HepG2 (cell line): ENCODE data around the gene ZMYND10. TPM values are rescaled to one million over a fixed set of nuclear protein-coding genes. Genes with fewer than 3 reads are reported as not detected.

Experiments
- DR1 ChIP-seq: sonication (generic); formaldehyde crosslinking; IDR thresholded peaks from 2 replicates; pipeline ENCODE4 v1.8.0; 2021; ENCODE audit warnings: mild to moderate bottlenecking, missing genetic modification reagents, inconsistent platforms
- ELF3 ChIP-seq: IDR thresholded peaks from 2 replicates; pipeline ENCODE4 v1.6.1; 2016; ENCODE audit warnings: missing genetic modification reagents, missing compliant biosample characterization
- HDAC1 ChIP-seq: sonication (generic); formaldehyde crosslinking; IDR thresholded peaks from 2 replicates; pipeline ENCODE4 v1.5.1; 2020; ENCODE audit warnings: mild to moderate bottlenecking, missing genetic modification reagents
- HNRNPLL ChIP-seq: fragments of 200-400 bp; formaldehyde crosslinking; IDR thresholded peaks from 2 replicates; pipeline ENCODE4 v1.6.1; 2017; ENCODE audit warnings: mild to moderate bottlenecking, low read depth, low read length; ENCODE audit not compliant: poor library complexity, severe bottlenecking
- KDM5B ChIP-seq: sonication (generic); formaldehyde crosslinking; IDR thresholded peaks from 2 replicates; pipeline ENCODE4 v1.4.0; 2020; ENCODE audit warnings: missing genetic modification reagents, mild to moderate bottlenecking, borderline replicate concordance
- KDM6A ChIP-seq: IDR thresholded peaks from 2 replicates; pipeline ENCODE4 v1.6.1; 2016; ENCODE audit warnings: low read depth
- NKX3-1 ChIP-seq: sonication (generic); formaldehyde crosslinking; IDR thresholded peaks from 2 replicates; pipeline ENCODE4 v1.5.0; 2020; ENCODE audit warnings: missing genetic modification reagents
- NPAS2 ChIP-seq: sonication (generic); formaldehyde crosslinking; IDR thresholded peaks from 2 replicates; pipeline ENCODE4 v1.8.0; 2022; ENCODE audit warnings: mild to moderate bottlenecking, missing genetic modification reagents, borderline replicate concordance
- SMARCE1 ChIP-seq: fragments of 450-650 bp; IDR thresholded peaks from 2 replicates; pipeline ENCODE4 v1.6.1; 2017; ENCODE audit warnings: borderline replicate concordance
- SRSF4 ChIP-seq: fragments of 200-400 bp; formaldehyde crosslinking; IDR thresholded peaks from one replicate; pipeline ENCODE4 v1.6.1; 2018; ENCODE audit warnings: mild to moderate bottlenecking, low read depth, low read length, moderate library complexity; ENCODE audit not compliant: poor library complexity, severe bottlenecking
- SRY ChIP-seq: sonication (generic); formaldehyde crosslinking; IDR thresholded peaks from 2 replicates; pipeline ENCODE4 v1.8.0; 2022; ENCODE audit warnings: mild to moderate bottlenecking, missing genetic modification reagents
- ZNF329 ChIP-seq: sonication (generic); formaldehyde crosslinking; IDR thresholded peaks from 2 replicates; pipeline ENCODE4 v1.9.0; 2021; ENCODE audit warnings: low read depth, mild to moderate bottlenecking, missing genetic modification reagents
- ZNF468 ChIP-seq: sonication (generic); formaldehyde crosslinking; IDR thresholded peaks from 2 replicates; pipeline ENCODE4 v1.8.0; 2022; ENCODE audit warnings: mild to moderate bottlenecking, moderate library complexity, missing genetic modification reagents
- ZNF747 ChIP-seq: sonication (generic); formaldehyde crosslinking; IDR thresholded peaks from 2 replicates; pipeline ENCODE4 v1.8.1; 2023; ENCODE audit warnings: missing genetic modification reagents, mild to moderate bottlenecking, borderline replicate concordance
- ZNF766 ChIP-seq: sonication (generic); formaldehyde crosslinking; IDR thresholded peaks from 2 replicates; pipeline ENCODE4 v1.5.0; 2020; ENCODE audit warnings: missing genetic modification reagents, borderline replicate concordance
- polyA plus RNA-seq, 8 experiments: library from polyadenylated mRNA; depleted of rRNA in 3 of 8; stranded (reverse) in 7 of 8; unstranded in 1 of 8; fragments of >200 nt; fragmentation: Illumina TruSeq in 4 of 8; extraction: Trizol in 4 of 8; gene quantifications; 2 replicates each; pipeline versions ENCODE4 v1.2.1 to v1.2.3, GENCODE V29; 2011 to 2016; ENCODE audit warnings: low read depth in 4 of 8, missing spikeins in 1 of 8, mixed read lengths in 1 of 8; ENCODE audit not compliant: insufficient read depth in 1 of 8
- total RNA-seq, 5 experiments: library from RNA; depleted of rRNA; stranded (reverse); fragments of >200 nt; fragmentation: Illumina TruSeq; extraction: Trizol; gene quantifications; 2 replicates each; pipeline ENCODE4 v1.2.3, GENCODE V29; 2016; ENCODE audit warnings: low read depth in 1 of 5
- TF ChIP-seq, protein P1 (sequence below): sonication (generic); formaldehyde crosslinking; conservative IDR thresholded peaks from 2 replicates; pipeline ENCODE4 v1.8.1; 2023; ENCODE audit warnings: missing genetic modification reagents
- TF ChIP-seq, protein P2 (sequence below): sonication (generic); formaldehyde crosslinking; IDR thresholded peaks from 2 replicates; pipeline ENCODE4; 2020; ENCODE audit warnings: missing genetic modification reagents, mild to moderate bottlenecking, borderline replicate concordance
- TF ChIP-seq, protein P3 (sequence below): sonication (generic); formaldehyde crosslinking; IDR thresholded peaks from 2 replicates; pipeline ENCODE4 v1.5.0; 2020; ENCODE audit warnings: missing genetic modification reagents

ZMYND10 gene
- total and polyA plus RNA-seq, 2 of the 13 experiments (the other 11 are each of a cell fraction or from before 2014, with no cell fraction given): 0.60 to 0.74 TPM

DNA sequence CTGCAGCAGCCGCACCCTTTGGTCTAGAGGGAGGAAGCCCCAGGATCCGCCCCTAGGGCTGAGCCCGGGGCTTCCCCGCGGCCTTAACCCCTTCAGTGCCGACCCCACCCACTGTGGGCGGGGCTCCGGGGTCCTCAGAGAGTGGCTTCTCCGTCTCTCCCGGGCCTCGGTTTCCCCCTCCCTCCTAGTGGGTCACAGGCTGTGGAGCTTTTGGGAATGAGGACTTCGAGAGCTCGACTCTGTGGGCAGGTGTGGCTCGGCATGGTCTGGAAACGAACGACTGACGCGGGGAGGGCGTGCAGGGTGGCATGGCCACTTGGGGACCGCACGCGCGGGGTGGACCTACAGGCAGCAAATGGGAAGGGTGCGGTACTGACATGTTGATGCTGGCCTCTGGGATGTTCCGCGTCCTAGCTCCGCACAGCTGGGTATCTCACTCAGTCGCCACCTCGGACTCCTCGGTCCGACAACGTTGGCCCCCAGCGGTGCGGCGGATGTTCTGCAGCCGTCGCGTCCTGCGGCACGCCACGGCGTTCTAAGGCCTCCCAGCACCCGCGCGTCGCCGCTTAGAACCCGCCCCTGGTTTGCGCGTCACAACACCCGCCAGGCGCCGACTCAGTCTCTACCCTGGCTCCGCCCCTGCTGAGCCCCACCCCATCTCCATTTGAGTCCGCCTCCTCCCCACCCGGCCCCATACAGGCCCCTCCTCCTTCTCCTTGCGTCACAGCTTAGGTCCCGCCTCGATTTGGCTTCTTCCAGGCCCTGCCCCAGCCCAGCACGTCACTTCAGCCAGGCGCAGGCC, 46.5 kb downstream of the ZMYND10 start, which contains the start of the genes HYAL3 and NAA80 (continued):
- no peak for TF ChIP-seq NPAS2 (CRISPR knock-in tag)
- TF ChIP-seq, protein P1, sequence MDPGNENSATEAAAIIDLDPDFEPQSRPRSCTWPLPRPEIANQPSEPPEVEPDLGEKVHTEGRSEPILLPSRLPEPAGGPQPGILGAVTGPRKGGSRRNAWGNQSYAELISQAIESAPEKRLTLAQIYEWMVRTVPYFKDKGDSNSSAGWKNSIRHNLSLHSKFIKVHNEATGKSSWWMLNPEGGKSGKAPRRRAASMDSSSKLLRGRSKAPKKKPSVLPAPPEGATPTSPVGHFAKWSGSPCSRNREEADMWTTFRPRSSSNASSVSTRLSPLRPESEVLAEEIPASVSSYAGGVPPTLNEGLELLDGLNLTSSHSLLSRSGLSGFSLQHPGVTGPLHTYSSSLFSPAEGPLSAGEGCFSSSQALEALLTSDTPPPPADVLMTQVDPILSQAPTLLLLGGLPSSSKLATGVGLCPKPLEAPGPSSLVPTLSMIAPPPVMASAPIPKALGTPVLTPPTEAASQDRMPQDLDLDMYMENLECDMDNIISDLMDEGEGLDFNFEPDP (CRISPR knock-in tag): no peak
- TF ChIP-seq SRSF4: no peak
- TF ChIP-seq, protein P2, sequence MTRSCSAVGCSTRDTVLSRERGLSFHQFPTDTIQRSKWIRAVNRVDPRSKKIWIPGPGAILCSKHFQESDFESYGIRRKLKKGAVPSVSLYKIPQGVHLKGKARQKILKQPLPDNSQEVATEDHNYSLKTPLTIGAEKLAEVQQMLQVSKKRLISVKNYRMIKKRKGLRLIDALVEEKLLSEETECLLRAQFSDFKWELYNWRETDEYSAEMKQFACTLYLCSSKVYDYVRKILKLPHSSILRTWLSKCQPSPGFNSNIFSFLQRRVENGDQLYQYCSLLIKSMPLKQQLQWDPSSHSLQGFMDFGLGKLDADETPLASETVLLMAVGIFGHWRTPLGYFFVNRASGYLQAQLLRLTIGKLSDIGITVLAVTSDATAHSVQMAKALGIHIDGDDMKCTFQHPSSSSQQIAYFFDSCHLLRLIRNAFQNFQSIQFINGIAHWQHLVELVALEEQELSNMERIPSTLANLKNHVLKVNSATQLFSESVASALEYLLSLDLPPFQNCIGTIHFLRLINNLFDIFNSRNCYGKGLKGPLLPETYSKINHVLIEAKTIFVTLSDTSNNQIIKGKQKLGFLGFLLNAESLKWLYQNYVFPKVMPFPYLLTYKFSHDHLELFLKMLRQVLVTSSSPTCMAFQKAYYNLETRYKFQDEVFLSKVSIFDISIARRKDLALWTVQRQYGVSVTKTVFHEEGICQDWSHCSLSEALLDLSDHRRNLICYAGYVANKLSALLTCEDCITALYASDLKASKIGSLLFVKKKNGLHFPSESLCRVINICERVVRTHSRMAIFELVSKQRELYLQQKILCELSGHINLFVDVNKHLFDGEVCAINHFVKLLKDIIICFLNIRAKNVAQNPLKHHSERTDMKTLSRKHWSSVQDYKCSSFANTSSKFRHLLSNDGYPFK (CRISPR knock-in tag): no peak; the same call in 1 of the 2 replicates
- TF ChIP-seq SMARCE1: no peak
- TF ChIP-seq ZNF468 (CRISPR knock-in tag): no peak; the same call in 1 of the 2 replicates
- no peak for TF ChIP-seq ZNF329 (CRISPR knock-in tag)
- no peak for TF ChIP-seq DR1 (CRISPR knock-in tag)
- peak; percentile 58 for TF ChIP-seq HDAC1 (CRISPR knock-in tag)
- TF ChIP-seq SRY (CRISPR knock-in tag): peak; percentile 71
- peak; percentile 63; the same call in 1 of the 2 replicates for TF ChIP-seq ZNF747
- TF ChIP-seq KDM6A (CRISPR knock-in tag): 0 out of 2 replicates have a peak, but pooled peaks have one; percentile 18
- TF ChIP-seq HNRNPLL: peak; percentile 48
- 0 out of 2 replicates have a peak, but pooled peaks have one; percentile 14 for TF ChIP-seq ZNF766 (CRISPR knock-in tag)
- TF ChIP-seq ELF3: no peak
- peak; percentile 84; the same call in 1 of the 2 replicates for TF ChIP-seq KDM5B (CRISPR knock-in tag)
- TF ChIP-seq, protein P3, sequence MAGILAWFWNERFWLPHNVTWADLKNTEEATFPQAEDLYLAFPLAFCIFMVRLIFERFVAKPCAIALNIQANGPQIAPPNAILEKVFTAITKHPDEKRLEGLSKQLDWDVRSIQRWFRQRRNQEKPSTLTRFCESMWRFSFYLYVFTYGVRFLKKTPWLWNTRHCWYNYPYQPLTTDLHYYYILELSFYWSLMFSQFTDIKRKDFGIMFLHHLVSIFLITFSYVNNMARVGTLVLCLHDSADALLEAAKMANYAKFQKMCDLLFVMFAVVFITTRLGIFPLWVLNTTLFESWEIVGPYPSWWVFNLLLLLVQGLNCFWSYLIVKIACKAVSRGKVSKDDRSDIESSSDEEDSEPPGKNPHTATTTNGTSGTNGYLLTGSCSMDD (CRISPR knock-in tag): no peak
- peak; percentile 53; the same call in 1 of the 2 replicates for TF ChIP-seq NKX3-1 (CRISPR knock-in tag)
